Hematopoietic multipotent progenitor cell (in vitro differentiated cells): ENCODE data around the gene KRT76. TPM values are rescaled to one million over a fixed set of nuclear protein-coding genes. Genes with fewer than 3 reads are reported as not detected.
"Not testable (repeated sequence)": the region's sequence is repeated elsewhere in the genome, so short reads cannot be mapped to it uniquely, and the experiment has no call there.

ENCODE experiments used
- DNase-seq, 3 donors: peaks; one replicate each; pipeline ENCODE4 v3.0.0-alpha.2; 2011 to 2015; ENCODE audit warnings: low read depth in 2 of 3, low spot score in 2 of 3
- total RNA-seq: library from RNA; depleted of rRNA; stranded (reverse); fragments of >200 nt; gene quantifications from one replicate; pipeline ENCODE4 v1.2.3, GENCODE V29; 2012

The KRT76 gene
- total RNA-seq, 1 donor: not detected

DNA sequence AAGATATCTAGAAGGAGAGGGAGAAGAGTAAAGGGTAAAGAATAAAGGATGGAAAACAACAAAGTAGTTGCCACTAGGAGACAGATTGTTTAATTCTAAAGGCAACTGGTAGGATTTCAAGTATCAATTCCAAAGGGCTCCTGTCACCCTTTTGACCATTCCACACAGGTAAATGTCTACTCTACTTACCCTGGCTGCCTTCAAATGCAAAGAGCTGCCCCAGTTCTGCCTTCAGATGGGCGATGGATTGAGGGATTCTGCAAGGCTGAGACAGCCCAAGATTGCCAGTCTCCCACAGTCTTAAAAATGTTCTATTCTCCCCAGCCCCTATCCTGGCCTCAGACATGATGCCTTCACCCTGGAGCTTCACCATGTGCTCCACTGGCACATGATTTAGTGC, 11.4 kb downstream of the KRT76 start:
- no peak for DNase-seq

DNA sequence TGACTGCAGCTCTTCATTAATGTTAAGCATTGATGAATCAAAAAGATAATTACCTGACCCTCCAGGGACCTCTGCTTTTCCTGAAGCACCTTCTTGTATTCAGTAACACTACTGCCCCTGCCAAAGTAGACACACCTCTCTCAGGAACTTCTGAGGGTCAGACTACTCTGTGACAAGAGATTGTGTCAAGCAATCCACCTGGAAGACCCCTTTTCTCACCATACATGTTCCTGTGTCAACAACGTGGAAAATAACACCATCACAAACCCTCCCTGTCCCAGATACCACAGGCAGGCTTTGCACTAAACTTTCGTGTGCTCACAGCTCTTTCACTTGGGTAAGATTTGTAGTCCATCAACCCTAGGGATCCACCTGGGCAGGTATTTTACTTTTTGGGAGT, 13.2 kb downstream of the KRT76 start:
- no peak for DNase-seq

GRCh38 chr12:52763036-52763659, 14.0 kb downstream of the KRT76 start:
- DNase-seq: no peak

GRCh38 chr12:52761802-52762201, 15.3 kb downstream of the KRT76 start:
- no peak for DNase-seq

DNA sequence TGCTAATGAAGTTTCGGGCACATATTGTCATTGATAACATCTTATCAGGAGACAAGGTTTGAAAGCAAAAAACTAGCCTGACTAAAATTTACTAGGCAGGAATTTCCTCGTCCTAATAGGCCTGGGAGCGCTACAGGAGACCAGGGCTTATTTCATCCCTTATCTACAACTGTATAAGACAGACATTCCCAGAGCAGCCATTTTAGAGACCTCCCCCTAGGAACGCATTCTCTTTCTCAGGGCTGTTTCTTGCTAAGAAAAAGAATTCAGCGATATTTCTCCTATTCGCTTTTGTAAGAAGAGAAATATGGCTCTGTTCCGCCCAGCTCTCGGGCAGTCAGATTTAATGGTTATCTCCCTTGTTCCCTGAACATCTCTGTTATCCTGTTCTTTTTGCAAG, 15.9 kb downstream of the KRT76 start:
- not testable (repeated sequence) for DNase-seq

DNA sequence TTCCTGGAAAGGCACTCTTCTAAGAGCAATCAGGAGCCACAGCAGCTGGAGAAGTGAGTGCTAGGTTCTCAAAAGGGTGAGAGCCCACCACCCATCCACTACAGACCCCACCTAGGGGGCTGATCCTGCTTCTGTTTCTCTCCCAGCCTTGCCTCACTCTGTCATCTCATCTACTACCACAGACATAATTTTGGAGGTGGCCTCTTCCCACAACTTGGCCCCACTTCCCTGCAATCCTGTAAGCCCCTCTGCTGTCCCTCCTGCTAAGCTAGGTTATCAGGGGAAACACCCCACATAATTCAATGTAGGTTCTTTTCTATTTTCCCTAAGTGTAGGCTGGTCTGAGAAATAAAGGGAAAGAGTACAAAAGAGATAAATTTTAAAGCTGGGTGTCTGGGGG, 16.5 kb downstream of the KRT76 start:
- DNase-seq: no peak

DNA sequence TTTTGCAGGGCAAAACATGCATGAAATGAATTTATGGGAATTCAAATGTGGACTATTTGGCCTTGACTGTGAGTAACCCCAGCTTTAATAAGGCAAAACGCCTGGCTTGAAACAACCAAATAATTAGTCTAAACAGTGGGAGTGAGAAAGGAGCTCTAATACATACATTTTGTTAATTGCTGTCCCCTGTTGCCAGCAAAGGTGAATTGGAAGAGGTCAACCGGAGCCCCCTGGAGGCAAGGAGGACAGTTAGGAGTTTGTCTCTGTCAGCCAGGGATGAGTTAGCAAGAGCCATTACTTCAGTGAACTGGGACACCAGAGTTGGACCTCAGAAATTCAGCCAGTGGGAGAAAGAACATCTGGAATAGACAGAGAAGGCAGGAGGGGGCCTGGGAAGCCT, 17.4 kb downstream of the KRT76 start:
- DNase-seq: no peak

DNA sequence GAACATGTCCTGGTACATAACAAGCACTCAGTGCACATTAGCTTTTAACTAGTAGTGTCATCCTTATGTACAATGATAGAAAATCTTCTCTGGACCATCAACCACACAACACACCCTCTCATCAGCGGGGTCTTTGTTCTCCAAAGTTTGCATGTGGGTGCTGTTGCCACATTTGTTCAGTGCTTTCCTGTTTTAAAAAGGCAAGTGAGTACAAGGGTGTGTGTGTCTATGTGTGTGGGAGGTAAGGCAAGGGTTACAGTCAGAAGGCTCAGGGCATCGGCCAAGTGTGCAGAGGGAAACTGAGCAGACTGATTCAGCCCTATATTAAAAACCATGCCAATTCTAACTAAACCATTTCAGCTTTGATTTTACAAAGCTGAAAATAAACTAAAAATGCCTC, 17.9 kb downstream of the KRT76 start:
- no peak for DNase-seq

GRCh38 chr12:52757449-52758176, 19.5 kb downstream of the KRT76 start:
- no peak for DNase-seq

GRCh38 chr12:52756281-52756960, 20.7 kb downstream of the KRT76 start:
- no peak for DNase-seq

- no peak for DNase-seq
Observed at GRCh38 chr12:52755533-52755932, 21.6 kb downstream of the KRT76 start.

GRCh38 chr12:52754135-52754534, 23.0 kb downstream of the KRT76 start:
- DNase-seq: no peak

DNA sequence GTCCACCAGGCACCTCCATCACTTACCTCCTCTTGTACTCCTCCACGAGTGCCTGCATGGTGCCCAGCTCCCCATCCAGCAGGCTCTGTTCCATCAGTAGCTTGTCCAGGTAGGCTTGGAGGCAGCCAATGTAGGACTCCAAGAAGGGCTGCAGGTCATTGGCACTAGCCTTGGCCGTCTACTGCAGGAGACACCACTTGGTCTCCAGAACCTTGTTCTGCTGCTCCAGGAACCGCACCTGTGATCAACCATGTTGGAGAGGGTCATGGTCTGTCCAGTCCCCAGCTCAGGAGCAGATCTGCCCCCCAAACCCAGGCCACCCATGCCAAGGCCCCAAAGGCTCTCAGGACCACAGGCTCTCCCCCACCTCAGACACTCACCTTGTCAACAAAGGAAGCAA, 23.9 kb downstream of the KRT76 start:
- DNase-seq: no peak

DNA sequence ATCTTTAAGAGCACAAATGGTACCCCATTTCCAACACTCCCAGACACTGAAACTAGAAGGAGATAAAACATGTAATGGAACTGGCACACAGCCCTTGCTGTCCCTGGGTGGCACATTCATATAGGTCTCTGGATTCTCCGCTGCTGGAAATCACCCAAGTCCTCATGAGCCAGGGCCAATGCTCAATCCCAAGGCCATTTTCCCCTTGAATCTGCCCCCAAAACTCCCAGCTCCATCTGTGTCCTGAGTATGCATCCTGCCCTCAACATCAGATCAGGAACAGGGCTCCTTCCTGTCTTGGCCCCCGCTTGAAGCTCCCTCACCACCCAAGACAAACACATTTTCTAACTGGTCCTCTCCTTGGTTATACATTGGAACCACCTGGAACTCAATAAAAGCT, 24.6 kb downstream of the KRT76 start:
- DNase-seq: no peak

- no peak for DNase-seq
Observed at GRCh38 chr12:52751795-52752194, 25.4 kb downstream of the KRT76 start.

DNA sequence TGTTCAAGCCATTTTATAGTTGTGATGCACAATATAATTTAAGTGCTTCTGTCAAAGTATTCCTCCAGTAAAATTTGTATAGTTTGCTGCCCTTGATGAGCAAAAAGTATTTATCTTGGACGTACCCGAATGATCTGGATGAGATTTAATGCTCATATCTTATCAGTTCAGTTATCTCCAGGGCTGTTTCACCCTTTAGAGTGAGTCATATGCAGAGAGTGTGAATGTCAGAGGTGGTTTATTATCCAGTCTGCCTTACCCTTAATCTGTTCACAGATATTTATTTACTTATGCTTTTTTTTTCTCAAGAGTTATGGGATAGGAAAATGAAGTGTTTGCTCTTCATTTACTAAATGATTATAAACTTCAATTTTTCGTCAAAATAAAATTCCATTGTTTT, 26.6 kb downstream of the KRT76 start:
- DNase-seq: not testable (repeated sequence)

GRCh38 chr12:52749827-52750226, 27.3 kb downstream of the KRT76 start:
- DNase-seq: no peak

DNA sequence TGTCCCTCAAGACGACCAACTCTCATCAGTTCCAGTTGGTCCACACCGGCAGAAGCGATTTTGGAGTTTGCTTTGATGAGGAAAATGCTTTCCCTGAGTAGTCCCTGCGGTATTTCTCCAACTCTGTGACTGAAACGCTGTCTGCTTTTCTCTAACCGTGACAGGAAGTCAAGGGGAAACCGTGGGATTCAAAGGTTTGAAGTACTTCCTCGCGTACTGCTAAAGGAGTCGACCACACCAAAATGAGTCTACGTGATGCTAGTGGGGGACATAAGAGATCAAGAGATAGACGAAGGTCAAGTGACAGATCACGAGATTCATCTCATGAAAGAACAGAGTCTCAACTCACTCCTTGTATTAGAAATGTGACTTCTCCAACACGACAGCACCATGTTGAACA, 28.6 kb downstream of the KRT76 start:
- DNase-seq: no peak

DNA sequence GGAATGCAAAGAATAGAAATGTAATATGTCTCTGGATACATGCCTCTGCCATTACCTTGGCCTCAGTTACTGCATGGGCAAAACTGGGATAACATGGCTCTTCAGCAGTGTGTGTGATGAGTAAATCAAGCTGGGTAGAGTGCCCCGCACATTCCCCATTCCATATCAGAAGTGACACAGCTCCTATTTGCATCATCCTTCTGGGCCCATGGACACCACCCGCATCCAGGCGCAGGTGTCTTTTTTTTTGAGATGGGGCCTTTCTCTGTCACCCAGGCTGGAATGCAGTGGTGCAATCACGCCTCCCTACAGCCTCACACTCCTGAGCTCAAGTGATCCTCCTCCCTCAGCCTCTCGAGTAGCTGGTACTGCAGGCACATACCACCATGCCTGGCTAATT, 31.6 kb downstream of the KRT76 start:
- DNase-seq: no peak

- no peak for DNase-seq
Observed at GRCh38 chr12:52744493-52745156, 32.5 kb downstream of the KRT76 start.

- DNase-seq: no peak
Observed at GRCh38 chr12:52742822-52743457, 34.2 kb downstream of the KRT76 start.
